OCI-LY3 (cell line): Measurements from ENCODE around the gene DLGAP4.

ENCODE experiments used
- H2AFZ ChIP-seq: fragments of 200-600, 300-600 bp; shearing (Covaris generic); 2 replicates; pipeline ENCODE4 v1.6.0; 2014; ENCODE audit warnings: antibody characterized with exemption, low read depth, low read length
- H3K27ac ChIP-seq: fragments of 200-600, 300-600 bp; sonication (generic); 2 replicates; pipeline ENCODE4 v1.5.1; 2014; ENCODE audit warnings: mild to moderate bottlenecking, low read length, moderate library complexity, mixed read lengths
- H3K27me3 ChIP-seq: fragments of 200-600, 300-600 bp; sonication (generic); 2 replicates; pipeline ENCODE4 v1.6.1; 2014; ENCODE audit warnings: low read depth, low read length, mixed read lengths
- H3K36me3 ChIP-seq: fragments of 200-600, 300-600 bp; sonication (generic); replicated peaks from 2 replicates; pipeline ENCODE3; 2014; ENCODE audit warnings: low read depth, low read length, mixed read lengths
- H3K4me1 ChIP-seq: fragments of 300-600, 200-600 bp; sonication (generic); 2 replicates; pipeline ENCODE4 v1.6.1; 2014; ENCODE audit warnings: low read length, mixed read lengths
- H3K4me2 ChIP-seq: fragments of 200-600, 300-600 bp; sonication (generic); 2 replicates; pipeline ENCODE4 v1.6.1; 2014; ENCODE audit warnings: low read length, mixed read lengths
- H3K4me3 ChIP-seq: fragments of 300-600, 200-600 bp; sonication (generic); 2 replicates; pipeline ENCODE4 v1.5.1; 2014; ENCODE audit warnings: antibody characterized with exemption, mild to moderate bottlenecking, low read length, moderate library complexity
- H3K79me2 ChIP-seq: fragments of 300-600, 200-600 bp; shearing (Covaris generic); 2 replicates; pipeline ENCODE4 v1.6.1; 2014; ENCODE audit warnings: mild to moderate bottlenecking, low read length, mixed read lengths
- H3K9ac ChIP-seq: fragments of 300-600, 200-600 bp; shearing (Covaris generic); 2 replicates; pipeline ENCODE4 v1.6.0; 2014; ENCODE audit warnings: mild to moderate bottlenecking, low read length, moderate library complexity
- H3K9me3 ChIP-seq: fragments of 200-600, 300-600 bp; shearing (Covaris generic); 2 replicates; pipeline ENCODE4 v1.6.1; 2014; ENCODE audit warnings: low read length, mixed read lengths; ENCODE audit not compliant: insufficient read depth
- H4K20me1 ChIP-seq: fragments of 200-600, 300-600 bp; sonication (generic); 2 replicates; pipeline ENCODE4 v1.6.1; 2016; ENCODE audit warnings: low read length, mixed read lengths; ENCODE audit not compliant: insufficient read depth
- CTCF ChIP-seq: fragments of 200-600, 300-600 bp; sonication (generic); IDR thresholded peaks from 2 replicates; pipeline ENCODE4 v1.5.1; 2014; ENCODE audit warnings: antibody characterized with exemption, low read length, low read depth
- EZH2phosphoT487 ChIP-seq: fragments of 200-600 bp; shearing (Covaris generic); IDR thresholded peaks from 2 replicates; pipeline ENCODE4 v1.6.1; 2018; ENCODE audit warnings: antibody characterized with exemption, mixed run types, low read depth

The DLGAP4 gene

GRCh38 chr20:36435592-36436541 lies 129.7 kb downstream of the DLGAP4 start:
- no peak for TF ChIP-seq EZH2phosphoT487
- no peak for TF ChIP-seq CTCF
- Histone ChIP-seq H3K4me1 (0 out of 2 replicates have a peak, but pooled peaks cover 2% of the 10 kb centered on the region), H3K9ac (no peak overlapping the region), H3K9me3 (no peaks in the 10 kb centered on the region), H3K4me3 (no peak overlapping the region), H3K79me2 (no peaks in the 10 kb centered on the region), H3K27ac (no peak overlapping the region), H3K27me3 (peaks cover 5% of the 10 kb centered on the region; the same call in 1 of the 2 replicates), H3K4me2 (no peak overlapping the region), H3K36me3 (no peaks in the 10 kb centered on the region), H4K20me1 (no peaks in the 10 kb centered on the region), H2AFZ (no peak overlapping the region)

- peak overlapping the region; percentile 62 for H2AFZ ChIP-seq
- H3K27ac ChIP-seq = no peak overlapping the region
- 0 out of 2 replicates have a peak, but pooled peaks cover 2% of the 10 kb centered on the region for H3K4me1 ChIP-seq
- H3K4me3 ChIP-seq = peak overlapping the region; percentile 30; the same call in 1 of the 2 replicates
- no peak overlapping the region for H3K9ac ChIP-seq
- TF ChIP-seq CTCF (peak; percentile 97), EZH2phosphoT487 (no peak)
- H4K20me1 ChIP-seq = no peaks in the 10 kb centered on the region
- H3K27me3 ChIP-seq = peaks cover 5% of the 10 kb centered on the region; the same call in 1 of the 2 replicates
- no peaks in the 10 kb centered on the region for H3K79me2 ChIP-seq
- peak overlapping the region; percentile 61 for H3K4me2 ChIP-seq
- H3K9me3 ChIP-seq = no peaks in the 10 kb centered on the region
- H3K36me3 ChIP-seq = no peaks in the 10 kb centered on the region
Observed at GRCh38 chr20:36439040-36439730, 133.0 kb downstream of the DLGAP4 start.

- Histone ChIP-seq H3K27ac (no peak overlapping the region), H3K9ac (no peak overlapping the region)
- TF ChIP-seq EZH2phosphoT487 = no peak
- 0 out of 2 replicates have a peak, but pooled peaks have one; percentile 21 for TF ChIP-seq CTCF
Observed at GRCh38 chr20:36439731-36440072, 133.6 kb downstream of the DLGAP4 start.

More at GRCh38 chr20:36439731-36440072, 133.6 kb downstream of the DLGAP4 start:
- peaks cover 5% of the 10 kb centered on the region; the same call in 1 of the 2 replicates for H3K27me3 ChIP-seq
- H3K4me2 ChIP-seq = no peak overlapping the region
- H3K4me1 ChIP-seq = 0 out of 2 replicates have a peak, but pooled peaks cover 2% of the 10 kb centered on the region
- no peak overlapping the region for H2AFZ ChIP-seq
- no peaks in the 10 kb centered on the region for H4K20me1 ChIP-seq
- H3K79me2 ChIP-seq = no peaks in the 10 kb centered on the region
- no peak overlapping the region for H3K4me3 ChIP-seq
- H3K9me3 ChIP-seq = no peaks in the 10 kb centered on the region
- H3K36me3 ChIP-seq = no peaks in the 10 kb centered on the region
